SK-N-SH treated with all-trans-retinoic acid at 6 μM for 48 hours (cell line): ENCODE data around the gene TMEM245.
"Not testable (repeated sequence)": the region's sequence is repeated elsewhere in the genome, so short reads cannot be mapped to it uniquely, and the experiment has no call there.

Experiments used
- ATAC-seq: fragments of 200-7000 bp; cut with Tn5 transposase; 3 replicates; pipeline ENCODE4 v1.9.1; 2020; ENCODE audit warnings: mild to moderate bottlenecking, moderate library complexity
- ARNTL ChIP-seq: fragments of 450-650 bp; formaldehyde crosslinking; IDR thresholded peaks from 2 replicates; pipeline ENCODE4 v1.5.0; 2020; ENCODE audit warnings: low read depth, mild to moderate bottlenecking, moderate library complexity, borderline replicate concordance
- CSDC2 ChIP-seq: fragments of 250-450 bp; sonication (Bioruptor Pico); IDR thresholded peaks from 2 replicates; pipeline ENCODE4 v1.5.0; 2020; ENCODE audit warnings: mild to moderate bottlenecking, moderate library complexity
- ESRRG ChIP-seq: fragments of 250-450 bp; sonication (Bioruptor Pico); IDR thresholded peaks from 2 replicates; pipeline ENCODE4 v1.6.1; 2021; ENCODE audit warnings: mild to moderate bottlenecking
- GLIS3 ChIP-seq: fragments of 250-450 bp; sonication (Bioruptor Pico); IDR thresholded peaks from 2 replicates; pipeline ENCODE4 v1.5.0; 2020; ENCODE audit warnings: mild to moderate bottlenecking, moderate library complexity
- ISL1 ChIP-seq: fragments of 250-450 bp; sonication (Bioruptor Pico); IDR thresholded peaks from 2 replicates; pipeline ENCODE4 v2.1.2; 2022; ENCODE audit warnings: mild to moderate bottlenecking, moderate library complexity
- OSR1 ChIP-seq: fragments of 250-450 bp; sonication (Bioruptor Pico); IDR thresholded peaks from 2 replicates; pipeline ENCODE4 v1.8.0; 2022; ENCODE audit warnings: moderate library complexity, mild to moderate bottlenecking, inconsistent platforms
- PPARA ChIP-seq: fragments of 250-450 bp; sonication (Bioruptor Pico); IDR thresholded peaks from 2 replicates; pipeline ENCODE4 v1.5.0; 2020; ENCODE audit warnings: mild to moderate bottlenecking, borderline replicate concordance
- SNAI2 ChIP-seq: fragments of 250-450 bp; sonication (Bioruptor Pico); IDR thresholded peaks from 2 replicates; pipeline ENCODE4 v1.5.0; 2020; ENCODE audit warnings: mild to moderate bottlenecking, moderate library complexity
- TCF4 ChIP-seq: fragments of 250-450 bp; sonication (Bioruptor Pico); IDR thresholded peaks from 2 replicates; pipeline ENCODE4 v1.8.0; 2021; ENCODE audit warnings: mild to moderate bottlenecking, moderate library complexity, borderline replicate concordance
- TOX ChIP-seq: fragments of 250-450 bp; sonication (Bioruptor Pico); IDR thresholded peaks from 2 replicates; pipeline ENCODE4 v1.8.0; 2021; ENCODE audit warnings: mild to moderate bottlenecking, moderate library complexity, borderline replicate concordance
- ZC3H10 ChIP-seq: fragments of 250-450 bp; sonication (Bioruptor Pico); IDR thresholded peaks from 2 replicates; pipeline ENCODE4 v1.5.1; 2021; ENCODE audit warnings: mild to moderate bottlenecking, moderate library complexity
- ZFP3 ChIP-seq: fragments of 250-450 bp; sonication (Bioruptor Pico); IDR thresholded peaks from 2 replicates; pipeline ENCODE4 v1.5.0; 2020; ENCODE audit warnings: mild to moderate bottlenecking, moderate library complexity
- ZNF565 ChIP-seq: fragments of 450-650 bp; formaldehyde crosslinking; conservative IDR thresholded peaks from 2 replicates; pipeline ENCODE4 v1.5.0; 2020; ENCODE audit warnings: low read depth, mild to moderate bottlenecking, moderate library complexity
- ZNF8 ChIP-seq: fragments of 450-650 bp; formaldehyde crosslinking; IDR thresholded peaks from 2 replicates; pipeline ENCODE4 v1.5.0; 2020; ENCODE audit warnings: mild to moderate bottlenecking, moderate library complexity
- TF ChIP-seq, protein P1 (sequence below): fragments of 250-450 bp; sonication (Bioruptor Pico); IDR thresholded peaks from 2 replicates; pipeline ENCODE4 v1.5.0; 2020; ENCODE audit warnings: mild to moderate bottlenecking, moderate library complexity
- TF ChIP-seq, protein P2 (sequence below): fragments of 250-450 bp; sonication (Bioruptor Pico); IDR thresholded peaks from 2 replicates; pipeline ENCODE4 v1.5.1; 2020; ENCODE audit warnings: low read depth, mild to moderate bottlenecking, moderate library complexity
- TF ChIP-seq, protein P3 (sequence below): fragments of 250-450 bp; sonication (Bioruptor Pico); IDR thresholded peaks from 2 replicates; pipeline ENCODE4 v1.8.0; 2021; ENCODE audit warnings: low read depth, mild to moderate bottlenecking, moderate library complexity, borderline replicate concordance
- TF ChIP-seq, protein P4 (sequence below): fragments of 250-450 bp; sonication (Bioruptor Pico); IDR thresholded peaks from 2 replicates; pipeline ENCODE4 v1.8.0; 2020; ENCODE audit warnings: mild to moderate bottlenecking, moderate library complexity, borderline replicate concordance
- TF ChIP-seq, protein P5 (sequence below): fragments of 250-450 bp; sonication (Bioruptor Pico); IDR thresholded peaks from 2 replicates; pipeline ENCODE4 v1.5.1; 2021; ENCODE audit warnings: mild to moderate bottlenecking, moderate library complexity

The TMEM245 gene

DNA sequence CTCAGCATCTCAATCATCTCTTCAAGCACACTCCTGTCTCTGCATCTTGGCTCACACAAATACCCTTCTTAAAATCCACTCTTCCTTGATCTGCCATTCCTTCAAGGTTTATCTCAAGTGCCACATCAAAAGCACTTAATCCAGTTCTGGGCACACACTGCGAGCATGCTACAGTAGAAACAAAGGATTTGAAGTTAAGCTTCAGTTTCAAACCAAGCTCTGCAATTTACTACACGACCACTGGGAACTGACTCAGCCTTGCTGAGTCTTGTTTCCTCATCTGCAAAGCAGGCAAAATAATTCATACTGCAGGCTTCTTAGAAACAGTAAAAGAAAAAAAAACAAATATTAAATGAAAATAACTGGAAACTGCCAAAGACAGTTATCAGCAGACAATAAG, 56.0 kb downstream of the TMEM245 start:
- peak; percentile 56 for ATAC-seq
- no peak for TF ChIP-seq ZNF565
- TF ChIP-seq, protein P1, sequence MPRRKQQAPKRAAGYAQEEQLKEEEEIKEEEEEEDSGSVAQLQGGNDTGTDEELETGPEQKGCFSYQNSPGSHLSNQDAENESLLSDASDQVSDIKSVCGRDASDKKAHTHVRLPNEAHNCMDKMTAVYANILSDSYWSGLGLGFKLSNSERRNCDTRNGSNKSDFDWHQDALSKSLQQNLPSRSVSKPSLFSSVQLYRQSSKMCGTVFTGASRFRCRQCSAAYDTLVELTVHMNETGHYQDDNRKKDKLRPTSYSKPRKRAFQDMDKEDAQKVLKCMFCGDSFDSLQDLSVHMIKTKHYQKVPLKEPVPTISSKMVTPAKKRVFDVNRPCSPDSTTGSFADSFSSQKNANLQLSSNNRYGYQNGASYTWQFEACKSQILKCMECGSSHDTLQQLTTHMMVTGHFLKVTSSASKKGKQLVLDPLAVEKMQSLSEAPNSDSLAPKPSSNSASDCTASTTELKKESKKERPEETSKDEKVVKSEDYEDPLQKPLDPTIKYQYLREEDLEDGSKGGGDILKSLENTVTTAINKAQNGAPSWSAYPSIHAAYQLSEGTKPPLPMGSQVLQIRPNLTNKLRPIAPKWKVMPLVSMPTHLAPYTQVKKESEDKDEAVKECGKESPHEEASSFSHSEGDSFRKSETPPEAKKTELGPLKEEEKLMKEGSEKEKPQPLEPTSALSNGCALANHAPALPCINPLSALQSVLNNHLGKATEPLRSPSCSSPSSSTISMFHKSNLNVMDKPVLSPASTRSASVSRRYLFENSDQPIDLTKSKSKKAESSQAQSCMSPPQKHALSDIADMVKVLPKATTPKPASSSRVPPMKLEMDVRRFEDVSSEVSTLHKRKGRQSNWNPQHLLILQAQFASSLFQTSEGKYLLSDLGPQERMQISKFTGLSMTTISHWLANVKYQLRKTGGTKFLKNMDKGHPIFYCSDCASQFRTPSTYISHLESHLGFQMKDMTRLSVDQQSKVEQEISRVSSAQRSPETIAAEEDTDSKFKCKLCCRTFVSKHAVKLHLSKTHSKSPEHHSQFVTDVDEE, result no peak
- TF ChIP-seq PPARA, result no peak
- no peak for TF ChIP-seq ISL1 (CRISPR knock-in tag)
- TF ChIP-seq, protein P2, sequence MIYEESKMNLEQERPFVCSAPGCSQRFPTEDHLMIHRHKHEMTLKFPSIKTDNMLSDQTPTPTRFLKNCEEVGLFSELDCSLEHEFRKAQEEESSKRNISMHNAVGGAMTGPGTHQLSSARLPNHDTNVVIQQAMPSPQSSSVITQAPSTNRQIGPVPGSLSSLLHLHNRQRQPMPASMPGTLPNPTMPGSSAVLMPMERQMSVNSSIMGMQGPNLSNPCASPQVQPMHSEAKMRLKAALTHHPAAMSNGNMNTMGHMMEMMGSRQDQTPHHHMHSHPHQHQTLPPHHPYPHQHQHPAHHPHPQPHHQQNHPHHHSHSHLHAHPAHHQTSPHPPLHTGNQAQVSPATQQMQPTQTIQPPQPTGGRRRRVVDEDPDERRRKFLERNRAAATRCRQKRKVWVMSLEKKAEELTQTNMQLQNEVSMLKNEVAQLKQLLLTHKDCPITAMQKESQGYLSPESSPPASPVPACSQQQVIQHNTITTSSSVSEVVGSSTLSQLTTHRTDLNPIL (CRISPR knock-in tag), result no peak
- TF ChIP-seq, protein P3, sequence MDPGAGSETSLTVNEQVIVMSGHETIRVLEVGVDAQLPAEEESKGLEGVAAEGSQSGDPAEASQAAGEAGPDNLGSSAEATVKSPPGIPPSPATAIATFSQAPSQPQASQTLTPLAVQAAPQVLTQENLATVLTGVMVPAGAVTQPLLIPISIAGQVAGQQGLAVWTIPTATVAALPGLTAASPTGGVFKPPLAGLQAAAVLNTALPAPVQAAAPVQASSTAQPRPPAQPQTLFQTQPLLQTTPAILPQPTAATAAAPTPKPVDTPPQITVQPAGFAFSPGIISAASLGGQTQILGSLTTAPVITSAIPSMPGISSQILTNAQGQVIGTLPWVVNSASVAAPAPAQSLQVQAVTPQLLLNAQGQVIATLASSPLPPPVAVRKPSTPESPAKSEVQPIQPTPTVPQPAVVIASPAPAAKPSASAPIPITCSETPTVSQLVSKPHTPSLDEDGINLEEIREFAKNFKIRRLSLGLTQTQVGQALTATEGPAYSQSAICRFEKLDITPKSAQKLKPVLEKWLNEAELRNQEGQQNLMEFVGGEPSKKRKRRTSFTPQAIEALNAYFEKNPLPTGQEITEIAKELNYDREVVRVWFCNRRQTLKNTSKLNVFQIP (CRISPR knock-in tag), result no peak
- TF ChIP-seq OSR1 (CRISPR knock-in tag), result no peak
- no peak for TF ChIP-seq CSDC2

DNA sequence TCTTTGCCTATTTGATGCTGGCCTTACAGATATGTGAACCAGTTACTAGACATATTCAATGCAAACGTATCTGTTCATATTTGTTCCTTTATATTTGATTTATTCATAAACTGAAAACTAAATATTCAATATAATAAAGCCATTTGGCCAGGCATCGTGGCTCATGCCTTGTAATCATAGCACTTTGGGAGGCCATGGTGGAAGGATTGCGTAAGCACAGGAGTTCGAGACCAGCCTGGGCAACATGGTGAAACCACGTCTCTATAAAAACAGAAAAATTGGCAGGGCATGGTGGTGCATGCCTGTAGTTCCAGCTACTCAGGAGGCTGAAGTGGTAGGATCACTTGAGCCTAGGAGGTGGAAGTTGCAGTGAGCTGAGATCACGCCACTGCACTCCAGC, 57.2 kb downstream of the TMEM245 start:
- no peak for ATAC-seq
- no peak for TF ChIP-seq TCF4
- TF ChIP-seq ZNF565, result no peak
- no peak for TF ChIP-seq OSR1 (CRISPR knock-in tag)
- TF ChIP-seq, protein P4, sequence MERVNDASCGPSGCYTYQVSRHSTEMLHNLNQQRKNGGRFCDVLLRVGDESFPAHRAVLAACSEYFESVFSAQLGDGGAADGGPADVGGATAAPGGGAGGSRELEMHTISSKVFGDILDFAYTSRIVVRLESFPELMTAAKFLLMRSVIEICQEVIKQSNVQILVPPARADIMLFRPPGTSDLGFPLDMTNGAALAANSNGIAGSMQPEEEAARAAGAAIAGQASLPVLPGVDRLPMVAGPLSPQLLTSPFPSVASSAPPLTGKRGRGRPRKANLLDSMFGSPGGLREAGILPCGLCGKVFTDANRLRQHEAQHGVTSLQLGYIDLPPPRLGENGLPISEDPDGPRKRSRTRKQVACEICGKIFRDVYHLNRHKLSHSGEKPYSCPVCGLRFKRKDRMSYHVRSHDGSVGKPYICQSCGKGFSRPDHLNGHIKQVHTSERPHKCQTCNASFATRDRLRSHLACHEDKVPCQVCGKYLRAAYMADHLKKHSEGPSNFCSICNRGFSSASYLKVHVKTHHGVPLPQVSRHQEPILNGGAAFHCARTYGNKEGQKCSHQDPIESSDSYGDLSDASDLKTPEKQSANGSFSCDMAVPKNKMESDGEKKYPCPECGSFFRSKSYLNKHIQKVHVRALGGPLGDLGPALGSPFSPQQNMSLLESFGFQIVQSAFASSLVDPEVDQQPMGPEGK, result no peak
- no peak for TF ChIP-seq PPARA

DNA sequence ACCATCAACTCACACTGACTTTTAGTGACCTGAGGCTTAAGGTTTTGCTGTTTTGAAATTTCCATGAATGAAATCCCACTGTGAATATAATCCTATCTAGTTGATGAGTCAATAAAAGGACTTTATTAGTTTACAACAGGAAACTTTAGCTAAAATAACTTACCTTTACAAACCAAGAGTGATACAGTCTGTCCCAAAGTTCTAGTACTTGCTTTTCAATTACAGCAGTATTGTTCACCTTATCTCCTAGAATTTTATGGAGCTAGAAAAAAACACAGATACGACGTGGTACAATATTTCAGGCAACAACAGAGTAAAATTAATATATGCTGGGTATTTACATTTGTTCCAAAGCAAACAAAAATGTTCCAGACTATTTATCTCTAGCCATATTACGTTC, 59.6 kb downstream of the TMEM245 start:
- TF ChIP-seq ZNF565, result no peak
- no peak for TF ChIP-seq CSDC2
- no peak for TF ChIP-seq TOX
- TF ChIP-seq, protein P2 (CRISPR knock-in tag), result no peak
- TF ChIP-seq PPARA, result no peak
- no peak for TF ChIP-seq ZFP3 (CRISPR knock-in tag)
- TF ChIP-seq, protein P5, sequence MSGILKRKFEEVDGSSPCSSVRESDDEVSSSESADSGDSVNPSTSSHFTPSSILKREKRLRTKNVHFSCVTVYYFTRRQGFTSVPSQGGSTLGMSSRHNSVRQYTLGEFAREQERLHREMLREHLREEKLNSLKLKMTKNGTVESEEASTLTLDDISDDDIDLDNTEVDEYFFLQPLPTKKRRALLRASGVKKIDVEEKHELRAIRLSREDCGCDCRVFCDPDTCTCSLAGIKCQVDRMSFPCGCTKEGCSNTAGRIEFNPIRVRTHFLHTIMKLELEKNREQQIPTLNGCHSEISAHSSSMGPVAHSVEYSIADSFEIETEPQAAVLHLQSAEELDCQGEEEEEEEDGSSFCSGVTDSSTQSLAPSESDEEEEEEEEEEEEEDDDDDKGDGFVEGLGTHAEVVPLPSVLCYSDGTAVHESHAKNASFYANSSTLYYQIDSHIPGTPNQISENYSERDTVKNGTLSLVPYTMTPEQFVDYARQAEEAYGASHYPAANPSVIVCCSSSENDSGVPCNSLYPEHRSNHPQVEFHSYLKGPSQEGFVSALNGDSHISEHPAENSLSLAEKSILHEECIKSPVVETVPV (CRISPR knock-in tag), result no peak
- TF ChIP-seq ESRRG (CRISPR knock-in tag), result no peak
- no peak for TF ChIP-seq TCF4
- TF ChIP-seq, protein P4, result no peak
- no peak for TF ChIP-seq GLIS3 (CRISPR knock-in tag)
- TF ChIP-seq SNAI2 (CRISPR knock-in tag), result no peak
- no peak for TF ChIP-seq ARNTL (CRISPR knock-in tag)
- TF ChIP-seq ZC3H10 (CRISPR knock-in tag), result no peak
- TF ChIP-seq OSR1 (CRISPR knock-in tag), result no peak
- no peak for TF ChIP-seq ZNF8 (CRISPR knock-in tag)
- ATAC-seq, result no peak

DNA sequence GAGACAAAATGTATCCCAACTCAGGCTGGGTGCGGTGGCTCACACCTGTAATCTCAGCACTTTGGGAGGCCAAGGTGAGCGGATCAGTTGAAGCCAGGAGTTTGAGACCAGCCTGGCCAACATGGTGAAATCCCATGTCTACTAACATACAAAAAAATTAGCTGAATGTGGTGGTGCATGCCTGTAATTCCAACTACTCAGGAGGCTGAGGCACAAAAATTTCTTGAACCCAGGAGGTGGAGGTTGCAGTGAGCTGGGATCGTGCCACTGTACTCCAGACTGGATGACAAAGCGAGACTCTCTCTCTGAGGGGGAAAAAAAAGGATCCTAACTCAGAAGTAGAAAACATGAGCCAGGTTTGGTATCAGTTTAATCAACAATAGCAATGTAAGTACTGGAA, 66.6 kb downstream of the TMEM245 start:
- not testable (repeated sequence) for ATAC-seq
